Thoracic aorta (tissue), 2 donors: ENCODE data around the gene GYS1. TPM values are rescaled to one million over a fixed set of nuclear protein-coding genes. Genes with fewer than 3 reads are reported as not detected.

ENCODE experiments used
- ATAC-seq: fragments of 150-250 bp; one replicate; pipeline ENCODE4 v1.8.0; 2017; ENCODE audit warnings: low read depth; ENCODE audit not compliant: insufficient number of reproducible peaks, low FRiP score
- DNase-seq: peaks from one replicate; pipeline ENCODE4 v3.0.0-alpha.2; 2020; ENCODE audit warnings: low spot score
- H3K27ac ChIP-seq, 2 donors: fragments of 200-600 bp; sonication (generic); 1 replicate in 1 of 2; 2 replicates in 1 of 2; pipeline ENCODE4 v1.5.1; 2016; ENCODE audit warnings: mild to moderate bottlenecking in 2 of 2, moderate library complexity in 2 of 2
- H3K27me3 ChIP-seq: fragments of 200-600 bp; sonication (generic); replicated peaks from 2 replicates; pipeline ENCODE4 v1.6.0; 2016; ENCODE audit warnings: mild to moderate bottlenecking; ENCODE audit not compliant: insufficient read depth
- H3K36me3 ChIP-seq: fragments of 200-600 bp; sonication (generic); one replicate; pipeline ENCODE4 v1.5.1; 2016
- H3K4me1 ChIP-seq, 2 donors: fragments of 200-600 bp; sonication (generic); 1 replicate in 1 of 2; 2 replicates in 1 of 2; pipeline versions ENCODE4 v1.5.1 to v1.6.0; 2016; ENCODE audit warnings: low read depth in 2 of 2, mild to moderate bottlenecking in 1 of 2; ENCODE audit not compliant: control insufficient read depth in 1 of 2
- H3K4me3 ChIP-seq: fragments of 200-600 bp; sonication (generic); 2 replicates; pipeline ENCODE4 v1.5.1; 2016; ENCODE audit warnings: mild to moderate bottlenecking
- H3K9me3 ChIP-seq: fragments of 200-600 bp; sonication (generic); 2 replicates; pipeline ENCODE4 v1.5.1; 2016
- CTCF ChIP-seq: fragments of 200-600 bp; sonication (generic); IDR thresholded peaks from one replicate; pipeline ENCODE4 v1.5.1; 2019; ENCODE audit warnings: antibody characterized with exemption
- total RNA-seq, 2 donors: library from RNA; depleted of rRNA; stranded (reverse); fragments of >200 nt; gene quantifications; one replicate each; pipeline versions ENCODE4 v1.1.0 to v1.2.3, GENCODE V29; 2016

Gene GYS1
- total RNA-seq, 2 donors from 2014 or later, result 30.1 to 44.4 TPM

GRCh38 chr19:48958006-48958405 is 35.1 kb downstream of the GYS1 start:
- ATAC-seq (no peak), DNase-seq (no peak)
- peaks cover 4% of the 10 kb centered on the region for H3K36me3 ChIP-seq
- no peak overlapping the region for H3K4me3 ChIP-seq
- H3K9me3 ChIP-seq, result no peaks in the 10 kb centered on the region
- H3K4me1 ChIP-seq, result peaks cover 11 to 20% of the 10 kb centered on the region in 2 donors
- H3K27me3 ChIP-seq, result no peaks in the 10 kb centered on the region
- TF ChIP-seq CTCF, result no peak
- no peak overlapping the region for H3K27ac ChIP-seq

GRCh38 chr19:48955308-48955958 is 37.7 kb downstream of the GYS1 start:
- no peak for TF ChIP-seq CTCF
- no peaks in the 10 kb centered on the region for H3K9me3 ChIP-seq
- ATAC-seq (no peak), DNase-seq (no peak)
- H3K4me3 ChIP-seq, result peak overlapping the region; percentile 86
- H3K27me3 ChIP-seq, result no peaks in the 10 kb centered on the region
- H3K27ac ChIP-seq, result peak overlapping the region; percentile 88
- peaks cover 11 to 20% of the 10 kb centered on the region in 2 donors for H3K4me1 ChIP-seq
- H3K36me3 ChIP-seq, result peaks cover 4% of the 10 kb centered on the region

GRCh38 chr19:48954595-48955307 is 38.4 kb downstream of the GYS1 start, which contains the start of gene BAX:
TSS of gene BAX (plus strand) at chr19:48954875. CDS start at chr19:48954929, 54 bp downstream.
- Histone ChIP-seq H3K9me3 (no peaks in the 10 kb centered on the region), H3K4me3 (peak within 1 kb of the TSS; percentile 86), H3K27me3 (no peaks in the 10 kb centered on the region), H3K36me3 (peaks cover 4% of the 10 kb centered on the region), H3K27ac (peak within 1 kb of the TSS; percentile 88), H3K4me1 (peaks cover 11 to 20% of the 10 kb centered on the region in 2 donors)
- TF ChIP-seq CTCF, result no peak
- ATAC-seq (peak; percentile 95), DNase-seq (peak; percentile 87)

GRCh38 chr19:48953990-48954594 is 39.0 kb downstream of the GYS1 start:
- Histone ChIP-seq H3K27me3 (no peaks in the 10 kb centered on the region), H3K4me1 (peaks cover 11 to 20% of the 10 kb centered on the region in 2 donors), H3K36me3 (peaks cover 4% of the 10 kb centered on the region), H3K4me3 (peak overlapping the region; percentile 86), H3K27ac (peak overlapping the region; percentile 85 to 88), H3K9me3 (no peaks in the 10 kb centered on the region)
- ATAC-seq (no peak), DNase-seq (no peak)
- TF ChIP-seq CTCF, result no peak

- Histone ChIP-seq H3K4me1 (peaks cover 11 to 20% of the 10 kb centered on the region in 2 donors), H3K4me3 (no peak overlapping the region), H3K27me3 (no peaks in the 10 kb centered on the region), H3K36me3 (peaks cover 4% of the 10 kb centered on the region), H3K27ac (no peak overlapping the region), H3K9me3 (no peaks in the 10 kb centered on the region)
- DNase-seq (no peak), ATAC-seq (no peak)
- TF ChIP-seq CTCF, result no peak
Observed at GRCh38 chr19:48953141-48953540, 40.0 kb downstream of the GYS1 start.
